Heart right ventricle (tissue), 16 donors: ENCODE measurements around the gene ZNF660. TPM values are rescaled to one million over a fixed set of nuclear protein-coding genes. Genes with fewer than 3 reads are reported as not detected.

Experiments used
- ATAC-seq, 8 donors: fragments of 200-7000 bp; cut with Tn5 transposase; one replicate each; pipeline ENCODE4 v1.9.1; 2020; ENCODE audit warnings: mild to moderate bottlenecking in 8 of 8, moderate library complexity in 8 of 8, moderate number of reproducible peaks in 1 of 8
- DNase-seq, 2 donors: peaks; one replicate each; pipeline ENCODE4 v3.0.0-alpha.2; 2020
- H3K27ac ChIP-seq, 10 donors: fragments of 200-600 bp; sonication (generic) in 2 of 10; one replicate each; pipeline versions ENCODE4 v1.5.0 to v1.8.0; 2020 to 2022; ENCODE audit warnings: mild to moderate bottlenecking in 3 of 10
- H3K27me3 ChIP-seq, 7 donors: fragments of 200-600 bp; one replicate each; pipeline ENCODE4 v1.8.0; 2021 to 2022; ENCODE audit warnings: mild to moderate bottlenecking in 2 of 7
- H3K36me3 ChIP-seq, 9 donors: fragments of 200-600 bp; sonication (generic) in 1 of 9; one replicate each; pipeline versions ENCODE4 v1.5.0 to v1.8.0; 2020 to 2022; ENCODE audit warnings: mild to moderate bottlenecking in 2 of 9
- H3K4me1 ChIP-seq, 9 donors: fragments of 200-600 bp; sonication (generic) in 1 of 9; one replicate each; pipeline versions ENCODE4 v1.5.0 to v1.8.0; 2020 to 2022; ENCODE audit warnings: mild to moderate bottlenecking in 4 of 9
- H3K4me3 ChIP-seq, 10 donors: fragments of 200-600 bp; sonication (generic) in 2 of 10; one replicate each; pipeline versions ENCODE4 v1.5.0 to v1.8.0; 2020 to 2022; ENCODE audit warnings: mild to moderate bottlenecking in 7 of 10, moderate library complexity in 2 of 10
- H3K9me3 ChIP-seq, 11 donors: fragments of 200-600 bp in 10 of 11; sonication (generic) in 2 of 11; one replicate each; pipeline versions ENCODE4 v1.5.0 to v1.8.0; 2013 to 2022; ENCODE audit warnings: mild to moderate bottlenecking in 2 of 11, control low read depth in 1 of 11, moderate library complexity in 1 of 11
- WGBS, 2 donors: extraction: QIAGEN DNeasy Blood & Tissue Kit; methylation state at CpG; one replicate each; pipeline ENCODE4 v1.1.7; 2013; ENCODE audit warnings: inconsistent platforms in 1 of 2; 5-methylcytosine and 5-hydroxymethylcytosine counted together
- intact Hi-C, 10 donors: fragments of 100-400 bp; cut with DNase I; formaldehyde crosslinking; loops; one replicate each; pipeline versions ENCODE4 v1.11.1 to v1.14.2; 2022
- polyA plus RNA-seq, 2 donors: library from polyadenylated mRNA; stranded (reverse); fragments of 200-250 nt; gene quantifications; one replicate each; pipeline ENCODE4 v1.2.3, GENCODE V29; 2013
- total RNA-seq, 10 donors: library from RNA; stranded (reverse); fragmentation: NEBNext Ultra II Directional in 3 of 10; extraction: Animal tissue kit (Norgen Biotek cat#: 25700) in 3 of 10; gene quantifications; one replicate each; pipeline versions ENCODE4 v1.2.1 to v1.2.4, GENCODE V29; 2021 to 2023
- TF ChIP-seq, protein P1 (sequence below), 9 donors: fragments of 200-600 bp; sonication (generic) in 2 of 9; IDR thresholded peaks; one replicate each; pipeline versions ENCODE4 v1.5.0 to v1.8.0; 2021 to 2022; ENCODE audit warnings: antibody characterized with exemption in 9 of 9, mild to moderate bottlenecking in 5 of 9, moderate library complexity in 1 of 9
- donor health status: Arrhythmogenic right ventricular cardiomyopathy.
- donor health status: ischemic (EF 13 %, LVEDD 7.1; RV severe dilation, severe dysfunction).
- donor health status: healthy with polysubstance abuse.
- donor health status: DM: no; HTN: yes; CAD: no.
- donor health status: DM: no; HTN: no; CAD: no.
- donor health status: ischemic (EF 25% LVEDD 6.9; RV normal size, moderate dysfunction).
- donor health status: ischemic (EF 25% LVEDD 5.7; RV mildly dilated, moderate dysfunction).
- donor health status: healthy.
- donor health status: DM: yes; HTN: yes; CAD: no.
- donor health status: Ischemic cardiomyopathy.
- donor health status: ischemic (EF 35%, LVEDD 5.7; RV mildly dilated, moderate dysfunction).
- donor health status: nonischemic (EF 11% LVEDD 7.7; RV severe dilation, severe dysfunction).
- donor health status: DM: yes; HTN: yes; CAD: no.
- donor health status: PGD.
- donor health status: ischemic (EF 29% LVEDD 5.4; RV normal size, mild dysfunction).
- donor health status: nonischemic (EF 23%, LVEDD 6.1; RV moderate dilation, normal function).

ZNF660 gene
- total and polyA plus RNA-seq, 12 donors: 0.41 to 2.5 (median 1.2) TPM

GRCh38 chr3:44555723-44556122 is 29.0 kb upstream of the ZNF660 start:
- WGBS, 2 donors: 12 to 15% methylated on average over 5 of the region's 5 CpGs
- H3K27ac ChIP-seq: peak overlapping the region in 5 of 10 donors; percentile 43 to 83 (median 76)
- intact Hi-C loops: loop anchor here in 1 of 10 donors (2.0 kb wide), 1 partner anchor 69 kb away; the partner anchor contains the start of gene ZNF197

DNA sequence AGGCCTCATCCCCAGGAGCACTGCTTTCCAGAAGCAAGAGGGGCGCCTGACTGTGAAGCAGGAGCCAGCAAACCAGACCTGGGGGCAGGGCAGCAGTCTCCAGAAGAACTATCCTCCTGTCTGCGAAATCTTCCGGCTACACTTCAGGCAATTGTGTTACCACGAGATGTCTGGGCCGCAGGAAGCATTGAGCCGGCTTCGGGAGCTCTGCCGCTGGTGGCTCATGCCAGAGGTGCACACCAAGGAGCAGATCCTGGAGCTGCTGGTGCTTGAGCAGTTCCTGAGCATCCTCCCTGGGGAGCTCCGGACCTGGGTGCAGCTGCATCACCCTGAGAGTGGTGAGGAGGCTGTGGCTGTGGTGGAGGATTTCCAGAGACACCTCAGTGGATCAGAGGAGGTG is 27.7 kb upstream of the ZNF660 start:
- TF ChIP-seq, protein P1, sequence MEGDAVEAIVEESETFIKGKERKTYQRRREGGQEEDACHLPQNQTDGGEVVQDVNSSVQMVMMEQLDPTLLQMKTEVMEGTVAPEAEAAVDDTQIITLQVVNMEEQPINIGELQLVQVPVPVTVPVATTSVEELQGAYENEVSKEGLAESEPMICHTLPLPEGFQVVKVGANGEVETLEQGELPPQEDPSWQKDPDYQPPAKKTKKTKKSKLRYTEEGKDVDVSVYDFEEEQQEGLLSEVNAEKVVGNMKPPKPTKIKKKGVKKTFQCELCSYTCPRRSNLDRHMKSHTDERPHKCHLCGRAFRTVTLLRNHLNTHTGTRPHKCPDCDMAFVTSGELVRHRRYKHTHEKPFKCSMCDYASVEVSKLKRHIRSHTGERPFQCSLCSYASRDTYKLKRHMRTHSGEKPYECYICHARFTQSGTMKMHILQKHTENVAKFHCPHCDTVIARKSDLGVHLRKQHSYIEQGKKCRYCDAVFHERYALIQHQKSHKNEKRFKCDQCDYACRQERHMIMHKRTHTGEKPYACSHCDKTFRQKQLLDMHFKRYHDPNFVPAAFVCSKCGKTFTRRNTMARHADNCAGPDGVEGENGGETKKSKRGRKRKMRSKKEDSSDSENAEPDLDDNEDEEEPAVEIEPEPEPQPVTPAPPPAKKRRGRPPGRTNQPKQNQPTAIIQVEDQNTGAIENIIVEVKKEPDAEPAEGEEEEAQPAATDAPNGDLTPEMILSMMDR (IDR thresholded peaks at IDR 0.05): no peak
- no peak for DNase-seq
- 97% methylated on average over 9 of the region's 9 CpGs for WGBS, 2 donors
- peaks cover 0 to 39% (median 0%) of the 10 kb centered on the region in 9 donors for H3K36me3 ChIP-seq
- H3K27ac ChIP-seq: no peak overlapping the region
- peaks cover 0 to 5% (median 2%) of the 10 kb centered on the region in 7 donors for H3K27me3 ChIP-seq
- peaks cover 0 to 6% (median 0%) of the 10 kb centered on the region in 11 donors for H3K9me3 ChIP-seq
- H3K4me3 ChIP-seq: no peak overlapping the region
- ATAC-seq: no peak
- peaks cover 4 to 16% (median 11%) of the 10 kb centered on the region in 9 donors for H3K4me1 ChIP-seq
- intact Hi-C loops: no loop called here

More at GRCh38 chr3:44555723-44556122, 29.0 kb upstream of the ZNF660 start:
- Histone ChIP-seq H3K4me3 (peak overlapping the region; percentile 54 to 85 (median 74)), H3K4me1 (peaks cover 4 to 16% (median 11%) of the 10 kb centered on the region in 9 donors), H3K9me3 (no peaks in the 10 kb centered on the region), H3K27me3 (peaks cover 0 to 14% (median 8%) of the 10 kb centered on the region in 7 donors), H3K36me3 (peaks cover 0 to 27% (median 0%) of the 10 kb centered on the region in 9 donors)
- DNase-seq (no peak), ATAC-seq (no peak)
- TF ChIP-seq, protein P1 (IDR thresholded peaks at IDR 0.05): no peak

GRCh38 chr3:44561076-44561475 is 23.7 kb upstream of the ZNF660 start:
- Histone ChIP-seq H3K4me1 (peaks cover under 1 to 6% (median 2%) of the 10 kb centered on the region in 9 donors), H3K27ac (no peak overlapping the region), H3K36me3 (peaks cover 0 to 49% (median 0%) of the 10 kb centered on the region in 9 donors), H3K27me3 (no peaks in the 10 kb centered on the region), H3K4me3 (no peak overlapping the region), H3K9me3 (peaks cover 0 to 22% (median 0%) of the 10 kb centered on the region in 11 donors)
- DNase-seq: no peak
- 88 to 90% methylated on average over 1 of the region's 1 CpG for WGBS, 2 donors
- ATAC-seq: no peak
- intact Hi-C loops: no loop called here
- TF ChIP-seq, protein P1 (IDR thresholded peaks at IDR 0.05): no peak

GRCh38 chr3:44562147-44562546 is 22.6 kb upstream of the ZNF660 start:
- intact Hi-C loops: no loop called here
- ATAC-seq: no peak
- TF ChIP-seq, protein P1 (IDR thresholded peaks at IDR 0.05): no peak
- peaks cover 0 to 22% (median 0%) of the 10 kb centered on the region in 11 donors for H3K9me3 ChIP-seq
- H3K4me3 ChIP-seq: no peak overlapping the region
- no peaks in the 10 kb centered on the region for H3K4me1 ChIP-seq
- 96 to 97% methylated on average over 3 of the region's 3 CpGs for WGBS, 2 donors
- no peaks in the 10 kb centered on the region for H3K27me3 ChIP-seq
- DNase-seq: no peak
- no peak overlapping the region for H3K27ac ChIP-seq
- peaks cover 0 to 47% (median 0%) of the 10 kb centered on the region in 9 donors for H3K36me3 ChIP-seq
